Measurements from ENCODE around the gene KDM4C. TPM values are rescaled to one million over a fixed set of nuclear protein-coding genes. Genes with fewer than 3 reads are reported as not detected.

KDM4C gene
- polyA plus RNA-seq, 1 donor (not counting 4 experiments of a cell fraction or from before 2014, with no cell fraction given), result 17.2 TPM

DNA sequence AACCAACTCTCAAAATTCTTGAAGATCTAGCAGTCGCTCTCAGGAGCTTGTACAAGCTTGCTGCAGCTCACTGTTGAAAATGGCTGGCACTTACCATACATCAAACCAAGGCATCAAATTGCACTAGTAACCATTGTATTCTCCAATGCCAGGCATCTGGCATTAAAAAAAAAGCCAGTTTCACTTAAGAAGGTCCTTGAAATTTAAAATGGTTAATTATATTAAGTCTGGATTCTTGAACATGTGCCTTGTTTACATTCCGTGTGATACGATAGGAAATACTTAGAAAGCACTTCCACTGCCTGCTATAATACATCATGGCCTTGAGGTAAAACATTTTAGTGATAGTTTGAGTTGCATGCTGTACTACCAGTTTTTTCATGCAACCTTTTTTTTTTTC, 300.7 kb downstream of the KDM4C start:
- Histone ChIP-seq H3K36me3 (ENCODE audit: control insufficient read depth in 2 of 2, extremely low read depth in 1 of 2, insufficient read depth in 2 of 2, low read length in 2 of 2) (no peaks in the 10 kb centered on the region), H4K20me1 (ENCODE audit: control insufficient read depth, extremely low read depth, insufficient read depth, low read length) (no peaks in the 10 kb centered on the region), H3K9me3 (ENCODE audit: control insufficient read depth, low read depth, low read length) (no peaks in the 10 kb centered on the region), H3K27ac (ENCODE audit: control insufficient read depth, insufficient read depth, low read length) (no peak overlapping the region), H3K27me3 (ENCODE audit: control insufficient read depth, extremely low read depth, insufficient read depth, low read length) (no peaks in the 10 kb centered on the region), H3K4me1 (ENCODE audit: control insufficient read depth, extremely low read depth, insufficient read depth, low read length) (no peaks in the 10 kb centered on the region), H3K9me1 (ENCODE audit: control insufficient read depth, extremely low read depth, insufficient read depth, low read length) (no peaks in the 10 kb centered on the region), H3K4me2 (ENCODE audit: control insufficient read depth, extremely low read depth, insufficient read depth, low read depth, low read length) (no peak overlapping the region), H3K9ac (ENCODE audit: control insufficient read depth, extremely low read depth, insufficient read depth, low read length) (no peak overlapping the region), H3K79me2 (ENCODE audit: control insufficient read depth, insufficient read depth, low read length) (no peaks in the 10 kb centered on the region), H3K4me3 (ENCODE audit: control insufficient read depth in 2 of 3, extremely low read depth in 1 of 3, insufficient read depth in 2 of 3, low read depth in 1 of 3, low read length in 3 of 3) (no peak overlapping the region), H2AFZ (ENCODE audit: control insufficient read depth, low read length) (no peak overlapping the region)
- FAIRE-seq (peak; percentile 39), DNase-seq (ENCODE audit: low read depth, low spot score) (no peak)
- dilution Hi-C loops (cut with MboI; ENCODE audit: extremely low pct_ligation_motif_present, low sequenced_read_pairs), result no loop called here
- no peak for TF ChIP-seq EZH2 (IDR thresholded peaks at IDR 0.05; ENCODE audit: low read length)

DNA sequence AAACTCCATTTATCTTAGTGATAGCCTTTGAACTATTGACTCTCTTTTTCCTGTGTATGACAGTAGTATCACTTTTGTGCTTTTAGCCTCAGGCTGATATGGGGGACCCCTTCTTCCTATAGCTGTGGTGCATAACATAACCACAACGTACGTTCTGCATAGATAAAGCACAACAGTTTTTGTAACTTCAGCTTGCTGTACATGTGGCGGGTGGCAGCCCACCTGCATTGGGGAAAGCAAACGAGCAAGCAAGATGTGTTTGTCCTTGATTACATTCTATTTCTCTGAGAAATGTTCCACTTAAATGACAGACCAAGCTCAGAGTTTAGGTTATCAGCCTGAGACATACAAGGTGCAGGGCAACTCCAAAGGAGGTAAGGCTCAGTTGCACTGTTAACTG, 309.4 kb downstream of the KDM4C start:
- FAIRE-seq, result no peak
- TF ChIP-seq EZH2 (IDR thresholded peaks at IDR 0.05; ENCODE audit: low read length), result no peak
- TF ChIP-seq, protein P1, sequence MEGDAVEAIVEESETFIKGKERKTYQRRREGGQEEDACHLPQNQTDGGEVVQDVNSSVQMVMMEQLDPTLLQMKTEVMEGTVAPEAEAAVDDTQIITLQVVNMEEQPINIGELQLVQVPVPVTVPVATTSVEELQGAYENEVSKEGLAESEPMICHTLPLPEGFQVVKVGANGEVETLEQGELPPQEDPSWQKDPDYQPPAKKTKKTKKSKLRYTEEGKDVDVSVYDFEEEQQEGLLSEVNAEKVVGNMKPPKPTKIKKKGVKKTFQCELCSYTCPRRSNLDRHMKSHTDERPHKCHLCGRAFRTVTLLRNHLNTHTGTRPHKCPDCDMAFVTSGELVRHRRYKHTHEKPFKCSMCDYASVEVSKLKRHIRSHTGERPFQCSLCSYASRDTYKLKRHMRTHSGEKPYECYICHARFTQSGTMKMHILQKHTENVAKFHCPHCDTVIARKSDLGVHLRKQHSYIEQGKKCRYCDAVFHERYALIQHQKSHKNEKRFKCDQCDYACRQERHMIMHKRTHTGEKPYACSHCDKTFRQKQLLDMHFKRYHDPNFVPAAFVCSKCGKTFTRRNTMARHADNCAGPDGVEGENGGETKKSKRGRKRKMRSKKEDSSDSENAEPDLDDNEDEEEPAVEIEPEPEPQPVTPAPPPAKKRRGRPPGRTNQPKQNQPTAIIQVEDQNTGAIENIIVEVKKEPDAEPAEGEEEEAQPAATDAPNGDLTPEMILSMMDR (optimal IDR thresholded peaks at IDR 0.05 in 1 of 3, IDR thresholded peaks at IDR 0.05 in 1 of 3, conservative IDR thresholded peaks at IDR 0.05 in 1 of 3; ENCODE audit: extremely low read depth in 1 of 3, insufficient read depth in 2 of 3, low read length in 3 of 3), result no peak
- H3K79me2 ChIP-seq (ENCODE audit: control insufficient read depth, insufficient read depth, low read length), result no peaks in the 10 kb centered on the region
- no peak overlapping the region for H3K4me3 ChIP-seq (ENCODE audit: control insufficient read depth in 2 of 3, extremely low read depth in 1 of 3, insufficient read depth in 2 of 3, low read depth in 1 of 3, low read length in 3 of 3)
- H3K4me2 ChIP-seq (ENCODE audit: control insufficient read depth, extremely low read depth, insufficient read depth, low read depth, low read length), result no peak overlapping the region
- DNase-seq (ENCODE audit: low read depth, low spot score), result no peak
- H3K9me1 ChIP-seq (ENCODE audit: control insufficient read depth, extremely low read depth, insufficient read depth, low read length), result no peaks in the 10 kb centered on the region
- no peak overlapping the region for H3K27ac ChIP-seq (ENCODE audit: control insufficient read depth, insufficient read depth, low read length)
- no peak overlapping the region for H2AFZ ChIP-seq (ENCODE audit: control insufficient read depth, low read length)
- H3K36me3 ChIP-seq (ENCODE audit: control insufficient read depth in 2 of 2, extremely low read depth in 1 of 2, insufficient read depth in 2 of 2, low read length in 2 of 2), result no peaks in the 10 kb centered on the region
- no peak overlapping the region for H3K9ac ChIP-seq (ENCODE audit: control insufficient read depth, extremely low read depth, insufficient read depth, low read length)
- H3K27me3 ChIP-seq (ENCODE audit: control insufficient read depth, extremely low read depth, insufficient read depth, low read length), result no peaks in the 10 kb centered on the region
- no peaks in the 10 kb centered on the region for H4K20me1 ChIP-seq (ENCODE audit: control insufficient read depth, extremely low read depth, insufficient read depth, low read length)
- H3K9me3 ChIP-seq (ENCODE audit: control insufficient read depth, low read depth, low read length), result no peaks in the 10 kb centered on the region
- H3K4me1 ChIP-seq (ENCODE audit: control insufficient read depth, extremely low read depth, insufficient read depth, low read length), result no peaks in the 10 kb centered on the region
- dilution Hi-C loops (cut with MboI; ENCODE audit: extremely low pct_ligation_motif_present, low sequenced_read_pairs), result no loop called here

DNA sequence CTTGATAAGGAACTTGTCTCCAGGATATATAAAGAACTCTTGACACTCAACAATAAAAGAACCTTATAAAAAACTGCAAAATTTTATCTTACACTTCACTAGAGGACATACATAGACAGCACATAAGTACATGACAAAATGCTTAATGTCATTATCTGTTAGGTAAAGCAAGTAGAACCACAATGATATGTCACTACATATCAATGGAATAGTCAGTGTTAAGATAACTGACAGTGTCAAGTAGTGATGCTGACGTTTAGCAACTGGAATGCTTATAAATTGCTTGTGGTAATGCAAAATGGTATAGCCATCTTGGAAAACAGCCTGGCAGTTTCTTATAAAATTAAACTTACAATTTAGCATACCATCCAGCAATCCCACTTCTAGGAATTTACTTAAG, 314.1 kb downstream of the KDM4C start:
- H4K20me1 ChIP-seq (ENCODE audit: control insufficient read depth, extremely low read depth, insufficient read depth, low read length), result no peaks in the 10 kb centered on the region
- no peaks in the 10 kb centered on the region for H3K9me3 ChIP-seq (ENCODE audit: control insufficient read depth, low read depth, low read length)
- TF ChIP-seq, protein P1 (optimal IDR thresholded peaks at IDR 0.05 in 1 of 3, IDR thresholded peaks at IDR 0.05 in 1 of 3, conservative IDR thresholded peaks at IDR 0.05 in 1 of 3; ENCODE audit: extremely low read depth in 1 of 3, insufficient read depth in 2 of 3, low read length in 3 of 3), result no peak
- TF ChIP-seq EZH2 (IDR thresholded peaks at IDR 0.05; ENCODE audit: low read length), result no peak
- no peaks in the 10 kb centered on the region for H3K4me1 ChIP-seq (ENCODE audit: control insufficient read depth, extremely low read depth, insufficient read depth, low read length)
- dilution Hi-C loops (cut with MboI; ENCODE audit: extremely low pct_ligation_motif_present, low sequenced_read_pairs), result no loop called here
- H3K9me1 ChIP-seq (ENCODE audit: control insufficient read depth, extremely low read depth, insufficient read depth, low read length), result no peaks in the 10 kb centered on the region
- FAIRE-seq (no peak), DNase-seq (ENCODE audit: low read depth, low spot score) (no peak)
- H3K4me3 ChIP-seq (ENCODE audit: control insufficient read depth in 2 of 3, extremely low read depth in 1 of 3, insufficient read depth in 2 of 3, low read depth in 1 of 3, low read length in 3 of 3), result no peak overlapping the region
- H3K36me3 ChIP-seq (ENCODE audit: control insufficient read depth in 2 of 2, extremely low read depth in 1 of 2, insufficient read depth in 2 of 2, low read length in 2 of 2), result no peaks in the 10 kb centered on the region
- no peaks in the 10 kb centered on the region for H3K79me2 ChIP-seq (ENCODE audit: control insufficient read depth, insufficient read depth, low read length)
- no peak overlapping the region for H3K4me2 ChIP-seq (ENCODE audit: control insufficient read depth, extremely low read depth, insufficient read depth, low read depth, low read length)
- no peaks in the 10 kb centered on the region for H3K27me3 ChIP-seq (ENCODE audit: control insufficient read depth, extremely low read depth, insufficient read depth, low read length)
- H3K9ac ChIP-seq (ENCODE audit: control insufficient read depth, extremely low read depth, insufficient read depth, low read length), result no peak overlapping the region
- H3K27ac ChIP-seq (ENCODE audit: control insufficient read depth, insufficient read depth, low read length), result no peak overlapping the region
- no peak overlapping the region for H2AFZ ChIP-seq (ENCODE audit: control insufficient read depth, low read length)
